ENCODE results near the gene SLC25A26.
"Not testable (repeated sequence)": the region's sequence is repeated elsewhere in the genome, so short reads cannot be mapped to it uniquely, and the experiment has no call there.

SLC25A26 gene

DNA sequence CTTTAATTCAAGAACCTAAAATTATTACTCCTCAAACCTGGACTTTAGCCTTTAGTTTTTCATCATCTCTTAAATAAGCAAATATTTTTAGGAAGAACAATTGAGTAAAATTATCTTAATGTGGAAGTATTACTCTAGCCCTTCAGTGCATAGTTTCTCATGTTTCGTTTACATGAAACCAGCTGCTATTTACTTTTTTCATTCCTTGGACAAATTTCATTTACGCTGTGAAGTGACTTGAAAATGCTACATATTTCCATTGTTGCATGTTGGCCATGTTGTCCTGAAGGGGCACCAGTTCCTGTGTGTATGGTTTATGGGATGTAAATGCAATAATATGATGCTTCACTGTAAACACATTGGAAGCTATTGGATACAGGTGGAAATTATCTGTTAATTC lies 49.9 kb downstream of the SLC25A26 start:
- DNase-seq: no peak

DNA sequence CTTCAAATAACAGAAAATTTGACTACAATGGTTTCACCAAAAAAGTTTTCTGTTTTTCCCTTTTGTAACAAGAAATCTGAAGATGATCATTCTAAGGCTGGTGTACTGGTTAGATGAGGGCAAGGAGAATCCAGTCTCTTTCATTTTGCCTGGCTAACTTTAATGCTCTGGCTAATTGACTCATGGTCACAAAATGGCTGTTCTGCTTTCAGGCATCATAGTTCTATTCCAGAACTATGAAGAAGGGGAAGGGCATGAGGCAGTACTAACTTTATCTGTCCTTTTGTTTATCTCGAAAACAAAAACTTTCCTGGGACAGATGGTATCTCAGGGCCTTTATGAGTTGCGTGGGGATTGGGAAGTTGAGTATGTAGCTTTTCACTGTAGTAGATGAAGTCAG lies 50.4 kb downstream of the SLC25A26 start:
- DNase-seq: no peak

DNA sequence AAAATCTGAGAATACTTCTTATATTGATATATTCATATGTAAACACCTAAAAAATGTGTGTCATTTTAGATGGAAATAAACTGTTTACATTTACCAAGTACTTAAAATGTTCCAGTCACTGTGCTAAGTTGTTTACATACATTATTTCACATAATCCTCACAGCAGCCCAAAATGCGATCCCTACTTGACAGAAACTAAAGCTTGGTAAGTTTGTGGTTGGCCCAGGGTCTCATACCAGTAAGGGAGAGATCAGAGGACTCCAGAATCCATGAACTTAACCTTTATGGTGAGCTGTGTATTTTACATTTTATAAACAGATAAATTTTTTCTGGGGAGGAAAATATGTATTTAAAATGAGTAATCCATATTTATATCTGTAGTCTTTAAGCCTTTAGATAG lies 51.2 kb downstream of the SLC25A26 start:
- no peak for DNase-seq

DNA sequence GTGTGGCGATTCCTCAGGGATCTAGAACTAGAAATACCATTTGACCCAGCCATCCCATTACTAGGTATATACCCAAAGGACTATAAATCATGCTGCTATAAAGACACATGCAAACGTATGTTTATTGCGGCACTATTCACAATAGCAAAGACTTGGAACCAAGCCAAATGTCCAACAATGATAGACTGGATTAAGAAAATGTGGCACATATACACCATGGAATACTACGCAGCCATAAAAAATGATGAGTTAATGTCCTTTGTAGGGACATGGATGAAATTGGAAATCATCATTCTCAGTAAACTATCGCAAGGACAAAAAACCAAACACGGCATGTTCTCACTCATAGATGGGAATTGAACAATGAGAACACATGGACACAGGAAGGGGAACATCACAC lies 54.0 kb downstream of the SLC25A26 start:
- not testable (repeated sequence) for DNase-seq

DNA sequence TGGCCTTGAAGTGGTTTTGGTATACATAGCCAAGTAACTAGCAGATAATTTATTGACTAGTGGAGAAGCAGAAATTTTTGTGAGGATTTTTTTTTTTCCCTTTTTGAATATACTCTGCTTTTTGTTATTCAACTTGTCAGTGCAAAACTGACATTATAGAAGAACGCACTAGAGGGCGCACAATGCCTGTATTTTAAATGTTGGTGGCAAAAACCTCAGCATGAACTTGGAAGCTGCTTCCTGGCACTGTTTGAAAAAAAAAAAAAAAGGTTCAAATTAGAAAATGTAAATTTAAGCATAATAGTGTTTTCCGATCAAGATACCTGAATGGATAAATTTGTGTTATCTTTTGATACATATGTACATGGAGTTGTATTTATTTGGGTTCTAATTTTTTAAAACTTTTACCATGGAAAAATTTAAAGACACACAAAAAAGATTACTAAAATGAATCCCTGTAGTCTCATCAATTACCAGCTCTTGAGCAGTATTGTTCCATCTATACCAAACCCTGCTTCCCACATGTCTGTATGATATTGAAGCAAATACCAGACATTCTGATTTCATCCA lies 56.0 kb downstream of the SLC25A26 start:
- peak; percentile 68 for DNase-seq

DNA sequence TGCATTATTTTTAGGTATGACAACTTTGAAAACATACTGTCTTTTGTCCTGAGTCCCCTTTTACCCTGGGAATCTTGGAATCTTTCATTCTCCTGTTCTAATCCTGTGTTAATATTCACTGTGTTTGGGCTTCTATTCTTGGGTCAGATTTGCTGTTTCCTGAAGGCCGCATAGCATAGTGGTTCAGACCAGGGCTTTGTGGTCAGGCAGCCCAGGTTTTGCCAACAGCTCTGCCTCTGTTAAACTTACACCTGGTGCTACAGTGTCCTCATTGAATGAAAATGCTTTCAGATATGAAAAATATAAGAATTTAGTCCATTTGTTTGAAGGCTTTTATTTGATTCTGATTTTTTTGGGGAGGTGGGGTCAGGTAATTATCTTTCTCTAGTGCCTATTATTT lies 58.4 kb downstream of the SLC25A26 start:
- no peak for DNase-seq

DNA sequence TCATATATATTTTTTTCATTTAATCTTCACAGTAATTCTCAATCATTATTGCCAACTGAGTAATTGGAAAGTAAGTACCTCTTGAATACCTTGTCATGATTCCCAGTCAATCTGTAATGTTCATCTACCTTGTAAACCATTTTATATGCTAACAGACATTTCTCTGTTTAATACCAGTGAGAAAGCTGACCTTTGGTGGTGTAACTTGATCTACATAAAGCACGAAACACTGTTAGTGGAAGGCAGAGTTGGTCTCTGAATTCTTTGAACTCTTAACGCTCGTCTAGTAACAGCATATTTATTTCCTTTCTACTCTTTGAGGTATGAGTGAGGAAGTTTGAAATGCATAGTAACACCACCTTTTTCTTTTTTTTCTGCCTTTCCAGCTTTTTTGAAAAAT lies 59.5 kb downstream of the SLC25A26 start:
- no peak for DNase-seq

DNA sequence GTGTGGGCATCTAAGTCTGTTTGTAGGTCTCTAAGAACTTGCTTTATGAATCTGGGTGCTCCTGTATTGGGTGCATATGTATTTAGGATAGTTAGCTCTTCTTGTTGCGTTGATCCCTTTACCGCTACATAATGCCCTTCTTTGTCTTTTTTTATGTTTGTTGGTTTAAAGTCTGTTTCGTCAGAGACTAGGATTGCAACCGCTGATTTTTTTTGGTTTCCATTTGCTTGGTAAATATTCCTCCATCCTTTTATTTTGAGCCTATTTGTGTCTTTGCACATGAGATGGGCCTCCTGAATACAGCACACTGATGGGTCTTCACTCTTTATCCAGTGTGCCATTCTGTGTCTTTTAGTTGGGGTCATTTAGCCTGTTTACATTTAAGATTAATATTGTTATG lies 71.1 kb downstream of the SLC25A26 start:
- DNase-seq: not testable (repeated sequence)

DNA sequence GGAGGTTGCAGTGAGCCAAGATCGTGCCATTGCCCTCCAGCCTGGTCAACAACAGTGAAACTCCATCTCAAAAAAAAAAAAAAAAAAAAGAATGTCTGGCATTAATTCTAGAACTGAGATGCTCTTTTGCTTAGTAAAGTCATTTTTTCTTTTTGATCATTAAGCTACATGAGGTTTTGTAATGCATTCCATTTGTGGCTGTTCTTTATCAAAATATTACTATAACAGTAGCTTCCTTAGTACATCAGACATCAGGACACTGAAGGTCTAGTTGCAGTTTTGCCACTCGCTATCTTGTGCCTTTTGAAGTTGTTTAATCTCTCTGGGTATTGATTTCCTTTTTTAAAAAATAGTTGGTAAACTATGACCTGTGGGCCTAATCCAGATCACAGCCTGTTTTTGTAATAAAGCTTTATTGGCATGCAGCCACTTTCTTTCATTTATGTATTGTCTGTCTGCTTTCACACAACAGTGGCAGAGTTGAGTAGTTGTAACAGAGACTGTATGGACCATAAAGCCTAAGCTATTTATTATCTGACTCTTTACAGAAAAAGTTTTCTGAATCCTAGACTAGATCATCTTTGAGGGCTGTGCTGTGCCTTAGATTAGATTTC lies 76.6 kb downstream of the SLC25A26 start:
- no peak for DNase-seq

DNA sequence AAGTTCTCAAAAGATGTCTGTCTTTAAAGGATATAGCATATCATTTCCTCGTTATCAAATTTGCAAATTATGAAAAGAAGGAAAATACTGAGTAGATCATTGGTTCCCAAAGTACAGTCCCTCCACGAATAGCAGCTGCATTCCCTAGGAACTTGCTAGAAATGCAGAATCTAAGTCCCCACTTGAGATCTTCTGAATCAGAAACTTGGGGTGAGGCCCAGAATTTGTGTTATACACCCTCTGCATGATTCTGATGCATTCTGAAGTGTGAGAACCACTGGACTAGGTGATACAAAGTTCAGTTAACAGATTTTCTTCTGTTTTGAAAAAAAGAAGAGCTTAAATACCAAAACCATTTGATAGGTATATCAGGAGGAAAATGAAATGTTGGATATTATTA lies 77.1 kb downstream of the SLC25A26 start:
- peak; percentile 43 for DNase-seq

DNA sequence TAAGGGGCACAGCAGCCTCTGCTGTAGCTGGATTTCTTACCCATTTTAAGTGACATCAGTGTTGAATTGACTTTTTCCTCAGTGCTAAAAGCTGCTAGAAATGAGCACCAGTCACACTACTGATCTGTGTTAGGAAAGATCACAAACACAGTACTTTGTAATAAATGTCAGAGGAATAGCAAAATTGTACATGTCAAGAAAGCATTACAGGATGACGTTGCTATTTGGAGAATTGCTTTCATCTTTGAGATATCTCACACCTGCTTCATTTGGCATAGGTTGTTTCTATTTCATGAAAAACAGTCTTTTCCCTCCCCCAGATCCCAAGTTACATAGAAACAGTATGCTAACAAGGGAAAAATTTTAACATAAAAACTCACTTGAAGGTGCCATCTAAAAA lies 77.8 kb downstream of the SLC25A26 start:
- DNase-seq: no peak

DNA sequence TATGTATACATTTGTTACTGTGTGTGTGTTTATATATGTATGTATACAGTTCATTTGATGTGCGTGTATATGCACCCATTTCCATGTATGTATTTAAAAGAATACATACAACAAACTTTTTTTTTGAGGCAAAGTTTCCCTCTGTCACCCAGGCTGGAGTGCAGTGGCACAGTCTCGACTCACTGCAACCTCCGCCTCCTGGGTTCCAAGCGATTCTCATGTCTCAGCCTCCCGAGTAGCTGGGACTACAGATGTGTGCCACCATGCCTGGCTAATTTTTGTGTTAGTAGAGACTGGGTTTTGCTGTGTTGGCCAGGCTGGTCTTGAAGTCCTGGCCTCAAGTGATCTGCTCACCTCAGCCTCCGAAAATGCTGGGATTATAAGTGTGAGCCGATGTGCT lies 78.3 kb downstream of the SLC25A26 start:
- DNase-seq: not testable (repeated sequence)

DNA sequence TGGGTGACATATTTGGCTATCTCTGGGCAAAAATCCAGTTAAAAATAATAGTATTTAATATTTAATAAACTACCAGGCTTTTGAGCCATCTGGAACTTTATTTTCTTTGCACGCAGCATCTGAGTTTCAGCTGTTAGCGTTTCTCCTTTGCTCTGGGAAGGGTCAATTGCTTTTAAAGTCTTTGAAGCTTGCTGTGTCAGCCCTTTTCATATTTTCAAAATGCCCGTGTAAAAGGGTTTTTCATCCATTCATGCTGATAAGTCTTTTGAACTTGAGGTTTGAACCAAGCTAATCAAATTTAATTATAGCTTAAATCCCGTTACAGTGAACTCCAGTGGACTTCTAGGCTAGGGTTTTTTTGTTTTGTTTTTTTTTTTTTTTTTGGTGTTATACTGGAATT lies 79.1 kb downstream of the SLC25A26 start:
- DNase-seq: no peak

DNA sequence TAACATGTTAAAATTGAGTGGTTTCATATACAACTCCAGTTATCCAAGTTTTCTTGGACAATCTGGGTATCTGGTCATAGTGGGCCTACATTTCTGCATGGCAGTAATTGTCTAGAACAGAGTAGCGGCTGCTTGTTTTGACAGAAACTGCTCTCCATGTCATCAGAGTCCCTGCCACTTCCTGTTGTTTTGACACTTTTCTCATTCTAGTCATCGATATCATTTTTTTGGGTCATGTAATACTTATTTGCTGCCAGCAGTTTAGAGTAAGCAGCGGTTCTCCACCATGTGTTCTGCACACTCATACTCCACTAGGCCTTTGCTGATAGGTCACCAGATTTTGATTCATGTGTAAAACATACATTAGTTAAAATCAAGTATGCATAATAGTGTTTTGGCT lies 81.5 kb downstream of the SLC25A26 start:
- DNase-seq: no peak

DNA sequence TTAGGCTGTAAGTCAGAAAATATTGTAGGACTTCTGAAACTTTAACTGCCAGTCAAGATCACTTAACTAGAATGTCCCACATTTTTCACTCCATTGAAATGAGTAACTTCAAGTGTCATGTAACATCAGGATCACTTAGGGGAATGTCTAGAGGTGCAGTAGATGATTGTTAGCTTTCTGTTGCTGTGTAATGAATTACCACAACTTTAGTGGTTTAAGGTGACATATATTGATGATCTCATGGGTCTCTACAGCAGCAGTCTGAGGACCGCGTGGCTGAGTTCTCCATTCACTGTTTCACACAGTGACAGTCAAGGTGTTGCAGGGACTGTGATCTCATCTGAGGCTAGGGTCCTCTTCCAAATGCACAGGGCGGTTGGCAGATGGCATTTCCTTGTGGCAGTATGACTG lies 82.7 kb downstream of the SLC25A26 start:
- no peak for DNase-seq

DNA sequence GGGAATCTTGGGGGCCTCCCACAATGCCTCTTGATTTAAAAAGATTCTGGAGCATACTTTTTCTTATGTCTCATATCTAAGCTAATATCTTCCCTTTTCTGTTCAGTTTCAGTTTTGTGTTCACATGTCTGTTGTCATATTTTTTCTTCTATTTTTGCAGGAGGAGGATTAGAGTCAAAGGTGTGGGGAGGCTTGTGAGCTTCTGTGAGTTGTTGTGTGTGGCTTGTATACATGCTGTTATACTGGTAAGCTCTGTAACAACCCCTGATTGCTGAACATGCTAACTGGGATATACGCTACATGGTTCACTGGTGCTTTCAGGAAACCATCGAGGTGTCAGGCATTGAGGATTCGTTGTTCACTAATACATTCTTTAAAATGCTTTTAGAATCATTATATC lies 83.5 kb downstream of the SLC25A26 start:
- DNase-seq: no peak

DNA sequence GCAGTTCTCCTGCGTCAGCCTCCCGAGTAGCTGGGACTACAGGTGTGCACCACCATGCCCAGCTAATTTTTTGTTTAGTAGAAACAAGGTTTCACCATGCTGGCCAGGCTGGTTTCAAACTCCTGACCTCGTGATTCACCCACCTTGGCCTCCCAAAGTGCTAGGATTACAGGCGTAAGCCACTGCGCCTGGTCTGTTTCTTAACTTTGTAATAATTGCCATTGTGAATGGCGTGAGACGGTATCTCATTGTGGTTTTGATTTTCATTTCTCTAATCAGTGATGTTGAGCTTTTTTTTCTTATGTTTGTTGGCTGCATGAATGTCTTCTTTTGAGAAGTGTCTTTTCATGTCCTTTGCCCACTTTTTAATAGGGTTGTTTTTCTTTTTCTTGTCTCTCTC lies 85.3 kb downstream of the SLC25A26 start:
- DNase-seq: not testable (repeated sequence)

DNA sequence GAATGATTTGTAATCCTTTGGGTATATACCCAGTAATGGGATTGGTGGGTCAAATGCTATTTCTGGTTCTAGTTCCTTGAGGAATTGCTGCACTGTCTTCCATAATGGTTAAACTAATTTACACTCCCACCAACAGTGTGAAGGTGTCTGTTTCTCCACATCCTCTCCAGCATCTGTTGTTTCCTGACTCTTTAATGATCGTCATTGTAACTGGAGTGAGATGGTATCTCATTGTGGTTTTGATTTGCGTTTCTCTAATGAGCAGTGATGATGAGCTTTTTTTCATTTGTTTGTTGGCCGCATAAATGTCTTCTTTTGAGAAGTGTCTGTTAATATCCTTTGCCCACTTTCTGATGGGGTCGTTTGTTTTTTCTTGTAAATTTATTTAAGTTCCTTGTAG lies 86.2 kb downstream of the SLC25A26 start:
- DNase-seq: not testable (repeated sequence)

DNA sequence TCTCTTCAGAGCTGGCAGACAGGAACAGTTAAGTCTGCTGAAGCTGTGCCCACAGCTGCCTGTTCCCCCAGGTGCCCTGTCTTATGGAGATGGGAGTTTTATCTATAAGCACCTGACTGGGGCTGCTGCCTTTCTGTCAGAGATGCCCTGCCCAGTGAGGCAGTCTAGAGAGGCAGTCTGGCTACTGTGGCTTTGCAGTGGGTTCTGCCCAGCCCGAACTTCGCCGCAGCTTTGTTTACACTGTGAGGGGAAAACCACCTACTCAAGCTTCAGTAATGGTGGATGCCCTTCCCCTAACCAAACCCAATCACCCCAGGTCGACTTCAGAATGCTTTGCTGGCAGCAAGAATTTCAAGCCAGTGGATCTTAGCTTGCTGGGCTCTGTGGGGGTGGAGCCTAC lies 91.2 kb downstream of the SLC25A26 start:
- no peak for DNase-seq

DNA sequence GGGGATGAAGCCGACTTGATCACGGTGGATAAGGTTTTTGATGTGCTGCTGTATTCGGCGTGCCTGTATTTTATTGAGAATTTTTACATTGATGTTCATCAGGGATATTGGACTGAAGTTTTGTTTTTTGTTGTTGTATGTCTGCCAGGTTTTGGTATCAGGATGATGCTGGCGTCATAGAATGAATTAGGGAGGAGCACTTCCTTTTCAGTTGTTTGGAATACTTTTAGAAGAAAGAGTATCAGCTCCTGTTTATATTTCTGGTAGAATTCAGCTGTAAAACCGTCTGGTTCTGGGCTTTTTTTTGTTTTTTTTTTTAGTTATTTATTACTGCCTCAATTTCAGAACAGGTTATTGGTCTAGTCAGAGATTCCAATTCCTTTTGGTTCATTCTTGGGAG lies 93.7 kb downstream of the SLC25A26 start:
- no peak for DNase-seq

DNA sequence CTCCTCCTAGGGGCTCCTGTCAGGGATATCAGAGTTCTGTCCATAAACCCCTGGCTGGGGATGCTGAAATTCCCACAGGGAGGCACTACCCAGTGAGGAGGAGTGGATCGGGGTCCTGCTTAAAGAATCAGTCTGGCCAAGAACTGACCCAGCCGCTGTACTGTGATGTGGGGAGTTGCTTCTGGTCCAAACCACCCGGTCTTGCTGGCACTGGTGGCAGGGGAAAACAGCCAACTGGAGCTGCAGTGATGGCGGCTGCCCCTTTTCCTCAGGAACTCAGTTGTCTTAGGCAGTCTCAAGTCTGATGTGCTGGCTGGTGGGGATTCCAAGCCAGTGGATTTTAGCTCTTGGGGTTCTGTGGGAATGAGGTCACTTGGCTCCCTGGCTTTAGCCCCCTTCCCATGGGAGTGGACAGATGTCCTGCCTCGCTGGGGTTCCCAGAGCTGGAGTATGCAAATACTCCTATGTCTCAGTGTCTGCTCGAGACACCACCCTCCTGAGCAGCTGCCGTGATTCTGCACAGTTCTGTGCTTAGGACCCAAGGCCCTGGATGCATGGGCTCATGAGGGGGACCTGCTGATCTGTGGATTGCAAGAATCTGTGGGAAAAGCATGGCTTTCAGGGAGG lies 97.1 kb downstream of the SLC25A26 start:
- peak; percentile 20 for DNase-seq

DNA sequence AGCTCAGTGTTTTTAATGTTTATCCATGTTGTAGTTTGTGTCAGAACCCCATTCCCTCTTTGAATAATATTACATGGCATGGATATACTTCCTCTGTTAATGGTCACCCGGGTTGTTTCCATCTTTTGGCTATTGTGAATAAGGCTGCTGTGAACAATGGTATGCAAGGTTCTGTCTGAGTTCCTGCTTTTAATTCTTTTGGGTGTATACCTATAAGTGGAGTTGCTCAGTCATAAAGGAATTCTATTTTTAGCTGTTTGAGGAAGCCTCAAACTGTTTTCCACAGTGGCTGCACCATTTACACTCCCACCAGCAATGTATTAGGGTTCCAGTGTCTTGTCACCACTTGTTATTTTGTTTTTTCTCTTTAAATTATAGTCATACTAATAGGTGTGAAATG lies 99.6 kb downstream of the SLC25A26 start:
- no peak for DNase-seq

DNA sequence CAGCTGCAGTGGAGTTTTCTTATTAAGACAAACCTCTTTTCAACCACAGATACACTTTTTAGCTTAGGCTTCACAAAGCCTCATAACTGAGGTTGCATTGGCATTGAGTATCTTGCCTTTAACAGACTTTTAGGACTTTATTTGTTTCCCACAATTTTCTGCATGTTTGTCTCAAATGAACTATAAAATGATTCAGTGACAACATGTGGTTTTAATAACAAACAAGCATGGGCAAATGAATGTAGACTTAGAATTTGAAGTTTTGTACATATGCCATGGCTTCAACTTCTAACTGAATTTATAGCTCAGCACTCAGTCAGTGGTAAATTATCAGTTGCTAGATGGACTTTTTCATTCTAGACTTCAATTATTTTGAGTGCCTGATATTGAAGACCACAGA lies 101.6 kb downstream of the SLC25A26 start:
- DNase-seq: no peak

DNA sequence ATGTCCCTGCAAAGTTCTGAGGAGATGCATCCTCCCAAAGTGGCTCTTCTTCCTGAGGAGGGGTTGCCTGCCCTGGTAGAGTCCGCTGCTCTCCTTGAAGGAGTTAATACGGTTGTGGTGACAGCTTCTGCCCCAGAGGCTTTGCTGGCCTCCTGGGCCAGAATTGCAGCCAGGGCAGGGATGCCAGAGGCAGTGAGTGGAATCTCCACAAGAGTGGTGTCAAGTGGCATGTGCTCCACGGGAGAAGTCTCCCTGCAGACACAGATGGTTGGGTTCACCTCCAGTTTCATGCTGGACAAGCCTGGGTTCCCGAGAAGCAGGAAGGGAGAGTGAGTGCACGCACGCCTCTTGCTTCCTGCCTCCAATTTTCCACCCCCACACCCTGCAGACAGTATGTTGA lies 105.5 kb downstream of the SLC25A26 start:
- no peak for DNase-seq

DNA sequence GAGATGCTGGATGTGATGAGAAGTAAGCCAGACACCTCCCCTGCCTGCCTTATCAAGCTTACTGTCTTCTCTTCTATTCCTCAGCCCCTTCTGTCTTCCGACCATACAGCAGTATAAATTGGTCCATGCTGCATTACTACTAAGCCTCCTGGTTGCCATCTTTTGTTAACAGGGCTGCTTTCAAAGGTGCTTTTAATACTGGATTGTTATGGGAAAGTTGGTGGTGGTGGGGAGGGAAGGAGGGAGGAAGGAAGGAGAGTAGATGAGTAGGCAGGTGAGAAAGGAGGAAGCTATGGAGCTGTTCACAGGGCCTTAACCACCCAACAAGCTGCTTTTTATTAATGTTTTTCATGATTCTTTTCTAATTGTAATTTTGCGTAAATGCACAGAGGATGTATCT lies 114.9 kb downstream of the SLC25A26 start:
- DNase-seq: no peak

Measured in right hindlimb (tissue), 1 donor.